ENCODE measurements around the gene KIF25.

The KIF25 gene

GRCh38 chr6:168039301-168039700 is 41.8 kb downstream of the KIF25 start:
- H3K4me3 ChIP-seq (replicated peaks in 1 of 2; ENCODE audit: low read depth in 2 of 2, low read length in 2 of 2) = no peak overlapping the region
- no peak for DNase-seq (ENCODE audit: low read depth in 2 of 2)
- TF ChIP-seq CTCF (IDR thresholded peaks at IDR 0.05; ENCODE audit: low read depth, low read length) = no peak

- no peak for DNase-seq (ENCODE audit: low read depth in 2 of 2)
- no peak overlapping the region for H3K4me3 ChIP-seq (replicated peaks in 1 of 2; ENCODE audit: low read depth in 2 of 2, low read length in 2 of 2)
- no peak for TF ChIP-seq CTCF (IDR thresholded peaks at IDR 0.05; ENCODE audit: low read depth, low read length)
These were observed 42.4 kb downstream of the KIF25 start for GRCh38 chr6:168039849-168040248.

- DNase-seq (ENCODE audit: low read depth in 2 of 2) = no peak
- no peak for TF ChIP-seq CTCF (IDR thresholded peaks at IDR 0.05; ENCODE audit: low read depth, low read length)
- no peak overlapping the region for H3K4me3 ChIP-seq (replicated peaks in 1 of 2; ENCODE audit: low read depth in 2 of 2, low read length in 2 of 2)
These were observed 43.5 kb downstream of the KIF25 start for GRCh38 chr6:168040856-168041496.

GRCh38 chr6:168041928-168042327 is 44.5 kb downstream of the KIF25 start:
- no peak for DNase-seq (ENCODE audit: low read depth in 2 of 2)
- no peak for TF ChIP-seq CTCF (IDR thresholded peaks at IDR 0.05; ENCODE audit: low read depth, low read length)
- H3K4me3 ChIP-seq (replicated peaks in 1 of 2; ENCODE audit: low read depth in 2 of 2, low read length in 2 of 2) = no peak overlapping the region

GRCh38 chr6:168042426-168043192 is 45.1 kb downstream of the KIF25 start:
- DNase-seq (ENCODE audit: low read depth in 2 of 2) = no peak
- TF ChIP-seq CTCF (IDR thresholded peaks at IDR 0.05; ENCODE audit: low read depth, low read length) = no peak
- H3K4me3 ChIP-seq (replicated peaks in 1 of 2; ENCODE audit: low read depth in 2 of 2, low read length in 2 of 2) = no peak overlapping the region

- TF ChIP-seq CTCF (IDR thresholded peaks at IDR 0.05; ENCODE audit: low read depth, low read length) = no peak
- DNase-seq (ENCODE audit: low read depth in 2 of 2) = no peak
- H3K4me3 ChIP-seq (replicated peaks in 1 of 2; ENCODE audit: low read depth in 2 of 2, low read length in 2 of 2) = no peak overlapping the region
These were observed 45.8 kb downstream of the KIF25 start for GRCh38 chr6:168043193-168043847.

All from cardiac fibroblast (primary cell).